ENCODE data around the gene DHRS2. TPM values are rescaled to one million over a fixed set of nuclear protein-coding genes. Genes with fewer than 3 reads are reported as not detected.
"Not testable (repeated sequence)": the region's sequence is repeated elsewhere in the genome, so short reads cannot be mapped to it uniquely, and the experiment has no call there.

DHRS2 gene
- total RNA-seq, 1 donor from 2014 or later = 0.27 TPM

DNA sequence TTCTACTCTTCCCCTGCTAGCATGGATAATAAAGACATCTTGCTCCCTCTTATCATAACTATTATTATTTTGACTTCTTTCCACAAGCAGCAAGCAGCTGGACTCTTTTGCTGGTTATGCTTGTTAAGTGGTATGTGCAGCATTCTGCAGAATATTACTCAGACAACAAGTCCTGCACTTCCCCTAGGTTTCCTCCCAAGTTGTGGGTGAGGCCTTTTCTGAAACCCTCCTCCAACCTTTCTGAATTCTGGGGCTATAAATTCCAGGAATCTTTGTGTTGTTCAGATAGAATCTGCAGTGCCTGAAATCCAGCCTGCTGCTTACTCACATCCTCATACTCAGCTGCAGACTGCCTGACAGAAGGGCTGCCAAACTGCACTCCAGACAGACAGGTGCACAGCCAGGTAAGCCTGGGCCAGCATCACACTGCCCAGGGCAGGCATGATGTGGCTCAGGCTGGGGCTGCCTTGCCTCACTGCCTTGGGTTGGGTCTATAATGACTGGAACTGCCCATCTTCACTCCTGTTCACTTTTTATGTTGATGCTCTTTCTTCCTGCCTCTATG, 6.2 kb upstream of the DHRS2 start:
- no peak for DNase-seq (ENCODE audit: low spot score)
- intact Hi-C loops (cut with DNase I) = no loop called here

GRCh38 chr14:23630687-23631086, 5.5 kb upstream of the DHRS2 start:
- no peak for DNase-seq (ENCODE audit: low spot score)
- intact Hi-C loops (cut with DNase I) = no loop called here

DNA sequence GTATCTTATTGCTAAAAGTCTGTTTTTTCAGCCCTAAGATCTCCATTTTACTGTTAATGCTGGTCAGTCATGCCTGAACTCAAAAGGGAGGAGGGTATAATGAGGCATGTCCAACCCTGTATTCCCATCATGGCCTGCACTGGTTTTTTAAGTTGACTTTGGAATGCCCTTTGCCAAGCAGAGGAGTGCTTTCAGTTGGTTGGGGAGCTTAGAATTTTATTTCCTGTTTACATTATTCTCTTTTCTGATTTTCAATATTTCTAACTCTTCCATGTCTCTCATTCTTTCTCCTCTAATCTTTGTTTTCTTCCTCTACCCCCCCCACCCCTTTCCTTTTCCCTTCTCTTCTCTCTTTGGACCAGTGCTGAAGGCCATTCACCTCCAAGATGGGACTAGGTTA, 4.9 kb upstream of the DHRS2 start:
- no peak for DNase-seq (ENCODE audit: low spot score)
- intact Hi-C loops (cut with DNase I) = no loop called here

DNA sequence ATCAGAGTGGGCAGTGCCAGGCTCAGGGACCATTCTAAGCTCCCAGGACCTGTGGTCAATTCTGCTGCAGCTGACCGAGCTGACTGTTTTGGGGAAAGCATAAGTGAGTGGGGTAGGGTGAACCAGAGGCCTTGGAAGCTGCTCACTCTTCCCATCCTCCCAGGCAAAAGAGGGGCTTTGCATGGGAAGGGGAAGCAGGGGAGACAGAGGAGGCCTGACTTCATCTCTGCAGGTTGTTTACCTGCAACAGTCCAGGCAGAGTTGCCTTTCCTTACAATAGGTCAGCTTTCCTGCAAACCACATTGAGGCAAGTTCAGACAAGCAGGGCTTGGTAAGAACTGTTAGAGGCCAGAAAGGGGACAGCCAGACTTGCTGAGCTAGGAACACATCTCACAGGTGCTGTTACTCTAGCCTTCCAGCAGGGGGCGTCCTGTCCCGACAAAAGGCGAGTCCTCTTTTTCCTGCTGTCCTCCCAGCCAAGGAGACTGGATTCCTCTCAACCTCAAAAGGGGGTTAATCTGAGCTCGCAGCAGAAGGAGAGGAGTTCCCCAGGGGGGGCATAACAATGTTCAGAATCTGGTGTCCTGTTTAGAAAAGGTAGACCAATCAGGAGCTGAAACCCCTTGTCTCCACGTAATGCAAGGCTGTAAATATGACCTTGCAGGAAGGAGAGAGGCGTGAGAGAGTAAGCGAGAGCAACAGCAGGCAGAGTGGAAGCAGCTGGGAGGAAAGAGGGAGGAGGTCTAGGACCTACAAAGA, 4.3 kb upstream of the DHRS2 start:
- intact Hi-C loops (cut with DNase I) = loop anchor here (1.0 kb wide), 1 partner anchor 297 kb away; no protein-coding TSS in a partner anchor
- peak; percentile 87 for DNase-seq (ENCODE audit: low spot score)

- intact Hi-C loops (cut with DNase I) = loop anchor here (1.0 kb wide), 1 partner anchor 297 kb away; no protein-coding TSS in a partner anchor
- DNase-seq (ENCODE audit: low spot score) = no peak
Observed at GRCh38 chr14:23632461-23633159, 3.6 kb upstream of the DHRS2 start.

- intact Hi-C loops (cut with DNase I) = no loop called here
- DNase-seq (ENCODE audit: low spot score) = no peak
Observed at GRCh38 chr14:23633160-23633701, 2.9 kb upstream of the DHRS2 start.

- DNase-seq (ENCODE audit: low spot score); intact Hi-C loops (cut with DNase I): not testable (repeated sequence)
Observed at GRCh38 chr14:23634698-23635412, 1.3 kb upstream of the DHRS2 start.

DNA sequence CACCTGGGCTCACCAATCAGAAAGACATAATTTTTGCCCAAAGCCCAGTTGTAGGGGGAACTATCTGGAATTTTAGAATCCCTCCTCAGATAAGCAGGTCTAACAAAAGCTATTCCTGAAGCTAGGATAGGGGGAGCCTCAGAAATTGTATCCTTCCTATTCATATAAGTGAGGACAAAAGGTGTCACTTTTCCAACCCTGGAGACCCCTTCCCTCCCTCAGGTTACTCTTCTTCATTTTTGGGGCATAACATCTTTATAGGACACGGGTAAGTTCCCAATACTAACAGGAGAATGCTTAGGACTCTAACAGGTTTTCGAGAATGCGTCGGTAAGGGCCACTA, 1.1 kb downstream of the DHRS2 start:
- intact Hi-C loops (cut with DNase I); DNase-seq (ENCODE audit: low spot score): not testable (repeated sequence)

GRCh38 chr14:23637655-23638413, 1.7 kb downstream of the DHRS2 start:
- DNase-seq (ENCODE audit: low spot score); intact Hi-C loops (cut with DNase I): not testable (repeated sequence)

DNA sequence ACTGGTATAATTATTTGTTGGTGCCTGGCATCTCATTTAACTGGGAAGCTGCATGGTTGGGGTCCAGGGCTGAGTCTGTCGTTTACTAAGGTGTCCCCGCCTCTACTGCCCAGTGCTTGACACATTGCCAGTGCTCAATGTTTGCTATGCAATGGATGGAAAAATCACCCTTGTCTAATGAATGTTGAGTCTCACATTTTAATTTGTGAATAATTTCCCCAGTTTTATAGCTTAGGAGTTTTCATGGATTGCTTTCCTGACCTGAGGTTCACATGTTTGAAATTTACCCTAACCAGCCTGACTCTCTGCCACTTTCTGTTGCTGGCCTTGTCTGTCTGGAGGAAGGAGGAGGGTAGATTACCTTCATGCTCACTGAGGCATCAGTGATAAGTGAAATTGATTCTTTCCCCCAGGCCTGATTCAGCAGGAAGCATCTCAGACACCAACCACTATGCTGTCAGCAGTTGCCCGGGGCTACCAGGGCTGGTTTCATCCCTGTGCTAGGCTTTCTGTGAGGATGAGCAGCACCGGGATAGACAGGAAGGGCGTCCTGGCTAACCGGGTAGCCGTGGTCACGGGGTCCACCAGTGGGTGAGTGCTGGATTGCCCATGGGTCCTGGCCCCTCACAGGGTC, 2.4 kb downstream of the DHRS2 start:
- intact Hi-C loops (cut with DNase I) = no loop called here
- DNase-seq (ENCODE audit: low spot score) = no peak

DNA sequence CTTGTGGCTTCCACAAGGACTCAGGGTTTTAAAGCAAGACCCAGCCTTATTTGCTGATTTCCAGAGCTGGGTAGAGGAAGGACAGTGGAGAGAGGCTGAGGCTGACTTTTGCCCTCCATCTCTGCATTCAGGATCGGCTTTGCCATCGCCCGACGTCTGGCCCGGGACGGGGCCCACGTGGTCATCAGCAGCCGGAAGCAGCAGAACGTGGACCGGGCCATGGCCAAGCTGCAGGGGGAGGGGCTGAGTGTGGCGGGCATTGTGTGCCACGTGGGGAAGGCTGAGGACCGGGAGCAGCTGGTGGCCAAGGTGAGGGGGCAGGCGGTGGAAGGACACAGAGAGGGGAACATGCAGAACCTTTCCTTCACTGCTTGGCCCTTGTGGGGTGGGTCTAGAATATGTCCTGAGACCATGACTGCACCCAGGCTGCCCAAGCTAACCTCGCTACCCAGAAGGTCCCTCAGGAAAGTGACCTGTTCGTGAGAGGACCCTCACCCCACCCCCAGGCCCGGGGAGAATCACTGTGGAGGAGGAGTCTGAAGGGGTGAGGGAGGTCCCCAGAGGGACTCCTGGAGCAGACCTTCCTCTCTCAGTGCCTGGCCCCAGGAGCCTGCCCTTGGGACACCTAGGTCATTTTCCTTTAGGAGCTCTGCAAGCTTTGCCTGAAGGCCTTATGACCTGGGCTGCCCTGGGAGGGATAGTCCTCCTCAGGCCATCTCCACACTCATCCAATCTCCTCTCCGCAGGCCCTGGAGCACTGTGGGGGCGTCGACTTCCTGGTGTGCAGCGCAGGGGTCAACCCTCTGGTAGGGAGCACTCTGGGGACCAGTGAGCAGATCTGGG, 3.1 kb downstream of the DHRS2 start:
- no peak for DNase-seq (ENCODE audit: low spot score)
- intact Hi-C loops (cut with DNase I) = no loop called here

- intact Hi-C loops (cut with DNase I) = no loop called here
Observed at GRCh38 chr14:23639891-23640523, 3.8 kb downstream of the DHRS2 start.

DNA sequence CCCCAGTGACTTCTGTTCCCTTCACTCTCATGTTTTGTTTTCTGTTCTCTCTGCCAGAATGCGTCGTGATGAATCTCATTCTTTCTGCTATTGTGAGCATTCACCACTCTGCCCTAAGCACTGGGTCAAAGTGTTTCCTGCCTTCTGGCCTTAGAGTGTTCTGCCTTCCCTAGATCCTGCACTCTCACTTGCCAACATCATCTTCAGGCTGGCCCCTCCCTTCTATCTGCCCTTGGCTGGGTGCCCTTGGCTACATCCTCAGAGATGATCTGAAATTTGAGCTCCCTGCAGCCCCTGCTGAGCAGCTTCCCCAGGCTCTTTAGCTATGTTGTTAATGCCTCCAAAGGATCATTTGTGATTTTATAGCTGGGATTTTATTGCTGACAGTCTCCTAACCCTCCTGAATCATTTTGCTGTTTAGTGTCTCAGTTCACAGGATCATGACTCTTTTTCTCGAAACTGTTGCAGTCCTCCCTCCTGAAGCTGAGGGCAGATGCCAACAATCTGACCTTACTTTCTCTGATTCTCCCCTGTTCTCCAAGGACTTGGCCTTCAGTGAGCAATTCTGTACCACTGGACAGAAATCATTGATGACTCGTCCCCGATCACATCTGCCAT, 4.5 kb downstream of the DHRS2 start:
- DNase-seq (ENCODE audit: low spot score) = no peak
- intact Hi-C loops (cut with DNase I) = no loop called here

More at GRCh38 chr14:23639891-23640523, 3.8 kb downstream of the DHRS2 start:
- DNase-seq (ENCODE audit: low spot score) = no peak

DNA sequence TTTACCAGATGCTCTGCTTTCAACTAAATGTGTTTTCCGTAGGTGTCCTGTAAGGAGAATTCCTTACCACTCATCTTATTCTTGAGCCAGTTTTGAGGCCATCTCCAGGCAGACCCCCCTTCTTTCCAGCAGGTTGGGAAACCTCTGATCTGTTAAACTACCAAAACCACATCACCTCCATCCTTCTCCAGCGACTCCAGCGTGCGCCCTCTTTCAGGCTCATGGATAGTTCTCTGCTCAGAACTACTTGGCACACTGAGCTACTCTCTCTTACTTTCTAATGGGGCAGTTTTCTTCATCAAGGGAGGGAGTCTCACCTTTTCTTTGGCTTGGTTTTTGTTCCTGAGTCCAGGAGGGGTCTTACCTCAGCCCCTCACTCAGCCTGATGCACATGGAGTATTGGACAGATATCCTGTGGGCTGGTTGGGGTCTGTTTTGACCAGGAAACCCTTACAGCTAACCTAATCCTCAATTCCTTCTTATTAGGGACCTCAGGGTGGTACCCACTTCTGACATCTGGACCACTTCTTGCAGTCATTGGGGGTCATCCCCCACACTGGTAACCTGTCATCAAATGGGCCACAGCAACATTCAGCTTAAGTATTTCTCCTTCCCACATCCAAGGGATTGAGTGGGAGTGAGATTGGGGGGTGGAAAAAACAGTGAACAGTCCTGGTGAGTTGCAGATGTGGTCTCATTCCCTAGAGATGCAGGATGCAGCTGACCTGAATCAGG, 5.2 kb downstream of the DHRS2 start:
- no peak for DNase-seq (ENCODE audit: low spot score)
- intact Hi-C loops (cut with DNase I) = no loop called here

- no peak for DNase-seq (ENCODE audit: low spot score)
- intact Hi-C loops (cut with DNase I) = no loop called here
Observed at GRCh38 chr14:23641915-23642588, 5.9 kb downstream of the DHRS2 start.
